Renal cortical epithelial cell (primary cell): ENCODE data around the gene SEC14L2. TPM values are rescaled to one million over a fixed set of nuclear protein-coding genes. Genes with fewer than 3 reads are reported as not detected.
A peak's percentile ranks its signal among the peaks of the same experiment; 100 is the strongest.

Experiments used
- DNase-seq: peaks from one replicate; pipeline ENCODE4 v3.0.0-alpha.2; 2011; ENCODE audit warnings: low read depth
- total RNA-seq: library from RNA; depleted of rRNA; stranded (reverse); fragments of >200 nt; gene quantifications from 2 replicates; pipeline ENCODE4 v1.2.3, GENCODE V29; 2014

The SEC14L2 gene
- total RNA-seq, result 57.3 and 97.9 TPM in 2 replicates

DNA sequence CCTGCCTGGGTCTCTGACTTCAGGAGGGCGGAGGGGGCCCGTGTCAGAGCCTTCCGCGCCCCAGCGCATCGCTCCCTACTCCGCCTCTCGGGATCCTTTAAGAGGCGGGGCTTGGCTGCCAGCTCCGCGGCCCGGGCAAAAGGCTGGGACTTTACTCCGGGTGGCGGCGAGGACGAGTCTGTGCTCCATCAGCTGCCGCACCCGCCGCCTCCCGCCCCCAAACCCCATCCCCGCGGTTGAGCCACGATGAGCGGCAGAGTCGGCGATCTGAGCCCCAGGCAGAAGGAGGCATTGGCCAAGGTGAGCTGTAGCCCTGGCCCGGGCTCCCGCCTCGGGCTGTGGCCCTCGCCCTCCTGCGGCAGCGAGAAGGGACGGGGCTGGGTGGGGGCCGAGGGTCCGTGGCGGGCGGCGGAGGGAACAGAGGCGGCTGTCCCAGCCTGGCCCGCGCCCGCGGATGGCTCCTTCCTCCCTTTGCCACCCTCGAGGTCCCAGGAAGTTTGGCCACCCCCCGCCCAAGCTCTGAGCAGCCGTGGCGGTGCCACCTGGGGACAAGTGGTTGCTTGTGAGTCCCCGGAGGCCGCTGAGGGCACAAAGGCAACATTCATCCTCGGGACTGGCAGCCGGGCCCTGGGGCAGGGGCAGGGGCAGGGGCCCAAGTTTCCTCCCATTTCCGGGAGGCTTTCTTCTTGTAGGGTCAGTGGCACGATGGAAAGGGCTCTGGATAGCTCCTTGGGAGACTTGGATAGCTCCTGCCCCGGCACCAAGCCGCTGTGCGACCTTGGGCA, at the start of gene SEC14L2:
Gene SEC14L2, plus strand, starts transcription at position 148 of the 785 bp plus-strand sequence. Its CDS starts 99 bp downstream, at position 247.
- no peak for DNase-seq

DNA sequence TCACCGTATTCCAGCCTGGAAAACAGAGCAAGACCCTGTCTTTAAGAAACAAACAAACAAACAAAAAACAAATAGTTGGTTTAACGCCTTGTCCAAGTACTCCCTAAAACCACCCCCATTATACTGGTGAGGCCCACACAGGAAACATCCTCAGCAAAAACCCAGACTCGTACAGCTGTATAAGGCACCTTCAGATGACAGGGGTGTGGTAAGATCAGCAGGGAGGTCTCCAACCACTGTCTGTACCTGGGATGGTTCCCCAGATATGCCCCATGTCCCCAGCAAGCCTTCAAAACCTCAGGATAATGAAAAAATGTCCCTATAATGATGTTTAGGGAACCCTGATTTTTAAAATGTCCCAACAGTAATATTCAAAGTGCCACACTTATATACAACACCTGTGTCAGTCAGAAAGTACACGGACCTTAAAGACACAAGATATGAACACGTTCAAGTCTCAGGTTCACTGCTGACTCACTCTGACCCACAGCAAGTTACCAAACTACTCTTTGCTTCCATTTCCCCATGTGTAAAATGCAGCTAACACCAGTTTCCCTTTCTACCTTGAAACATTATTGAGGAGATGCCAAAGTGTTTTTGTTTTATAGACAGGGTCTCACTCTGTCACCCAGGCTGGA, 49.4 kb upstream of the SEC14L2 start:
- DNase-seq, result no peak

DNA sequence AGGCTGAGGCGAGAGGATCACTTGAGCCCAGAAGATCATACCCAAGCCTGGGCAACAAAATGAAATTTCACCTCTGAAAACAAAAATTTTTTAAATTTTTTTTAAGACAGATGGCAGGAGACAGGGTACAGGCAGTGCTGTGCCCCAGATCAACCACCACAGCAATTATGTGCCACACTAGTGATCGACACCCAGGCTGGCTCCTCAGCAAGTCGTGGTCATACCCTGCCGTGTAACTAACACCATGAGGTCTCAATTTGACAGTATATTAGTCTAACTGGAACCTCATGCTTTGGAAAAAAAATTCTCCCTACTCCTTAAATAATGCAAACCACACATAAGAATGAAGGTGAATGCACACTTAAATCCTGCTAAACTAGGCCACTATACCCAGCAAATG, 48.4 kb upstream of the SEC14L2 start:
- no peak for DNase-seq

DNA sequence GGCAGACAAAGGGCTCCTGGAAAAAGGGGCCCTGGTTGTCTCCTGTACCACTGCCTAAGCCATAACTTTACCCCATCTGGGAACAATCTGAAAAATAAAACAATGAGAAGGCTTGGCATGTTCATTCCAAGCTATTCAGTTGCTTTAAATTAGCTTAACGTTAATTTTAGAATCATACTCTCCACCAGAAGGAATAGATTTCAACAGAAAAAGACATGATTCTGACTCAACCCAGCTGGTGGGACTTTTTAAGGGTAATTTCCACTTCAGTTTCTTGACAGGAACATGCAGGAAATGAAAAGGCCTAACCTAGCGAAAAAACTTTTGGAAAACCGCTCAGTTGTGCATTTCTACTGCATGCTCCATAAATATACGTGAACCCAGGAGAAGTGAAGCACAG, 48.0 kb upstream of the SEC14L2 start:
- no peak for DNase-seq

DNA sequence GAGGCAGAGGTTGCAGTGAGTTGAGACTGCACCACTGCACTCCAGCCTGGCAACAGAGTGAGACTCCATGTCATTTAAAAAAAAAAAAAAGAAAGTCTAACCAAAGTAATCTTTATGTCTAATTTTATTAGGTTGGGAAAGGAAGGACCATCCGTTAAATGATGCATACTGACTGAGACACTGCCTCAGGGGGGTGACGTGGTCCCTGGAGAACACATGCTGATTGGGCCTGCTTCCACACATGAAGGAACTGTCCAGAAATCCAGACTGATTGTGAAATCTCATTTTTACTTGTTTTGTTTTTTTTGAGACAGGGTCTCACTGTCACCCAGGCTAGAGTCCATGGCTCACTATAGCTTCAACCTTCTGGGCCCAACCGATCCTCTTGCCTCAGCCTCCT, 45.6 kb upstream of the SEC14L2 start:
- DNase-seq, result no peak

DNA sequence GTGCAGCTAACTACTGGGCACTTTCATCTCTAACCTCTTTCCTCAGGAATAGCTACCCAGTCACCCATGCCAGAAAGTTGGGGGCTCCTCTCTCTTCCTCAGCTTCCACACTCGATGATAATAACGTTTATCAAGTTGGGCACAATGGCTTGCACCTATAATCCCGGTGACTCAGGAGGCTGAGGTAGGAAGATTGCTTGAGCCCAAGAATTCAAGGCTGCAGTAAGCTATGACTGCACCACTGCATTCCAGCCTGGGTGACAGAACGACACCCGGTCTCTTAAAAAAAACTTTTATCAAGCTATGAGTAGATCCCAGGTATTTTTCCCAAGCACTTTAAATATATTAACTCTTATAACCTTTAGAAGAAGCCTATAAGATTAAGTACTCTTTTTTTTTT, 42.2 kb upstream of the SEC14L2 start:
- DNase-seq, result no peak

DNA sequence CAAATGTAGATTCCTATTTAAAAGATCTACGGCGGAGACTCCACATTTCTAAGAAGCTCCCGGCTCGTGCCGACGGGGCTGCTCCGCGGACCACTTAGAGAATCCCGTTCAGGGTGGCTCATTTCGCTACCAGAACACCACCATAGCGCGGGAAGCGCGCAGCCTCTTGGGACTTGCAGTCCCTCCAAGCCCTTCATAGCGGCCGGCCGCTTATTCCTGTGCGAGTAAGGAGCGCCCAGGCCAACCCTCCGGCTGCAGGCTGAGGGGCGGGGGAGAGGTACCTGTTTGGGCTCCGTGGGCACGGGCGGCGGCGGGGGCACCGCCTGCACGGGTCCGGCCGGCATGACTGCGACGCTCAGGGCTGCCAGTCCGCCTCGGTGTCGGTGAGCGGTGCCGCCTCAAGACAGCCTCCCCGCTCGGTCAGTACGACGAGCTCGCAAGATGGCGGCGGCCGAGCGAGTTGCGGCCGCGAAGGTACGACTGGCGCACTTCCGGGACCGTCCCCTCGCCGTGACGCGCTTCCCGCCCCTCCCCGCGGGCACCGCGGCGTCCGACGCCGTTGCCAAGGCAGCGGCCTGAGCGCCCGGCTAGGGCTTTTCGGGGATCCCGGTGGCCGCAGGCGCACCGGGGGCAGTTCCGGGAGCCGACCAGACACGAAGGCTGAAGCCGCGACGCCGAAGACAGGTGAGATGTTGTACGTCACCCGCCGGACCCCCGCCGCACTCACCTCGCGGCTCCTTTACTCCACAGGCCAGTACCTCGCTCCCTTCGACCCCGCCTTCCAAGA, 40.2 kb upstream of the SEC14L2 start, which contains the start of the genes CCDC157 and SF3A1:
Gene CCDC157, plus strand, starts transcription at position 559 of the 787 bp plus-strand sequence. CDS start 8,994 bp downstream, outside the sequence.
Gene SF3A1, minus strand, starts transcription at position 446 of the 787 bp plus-strand sequence. Its CDS starts 102 bp downstream, at position 344.
- DNase-seq, result peak; percentile 87

DNA sequence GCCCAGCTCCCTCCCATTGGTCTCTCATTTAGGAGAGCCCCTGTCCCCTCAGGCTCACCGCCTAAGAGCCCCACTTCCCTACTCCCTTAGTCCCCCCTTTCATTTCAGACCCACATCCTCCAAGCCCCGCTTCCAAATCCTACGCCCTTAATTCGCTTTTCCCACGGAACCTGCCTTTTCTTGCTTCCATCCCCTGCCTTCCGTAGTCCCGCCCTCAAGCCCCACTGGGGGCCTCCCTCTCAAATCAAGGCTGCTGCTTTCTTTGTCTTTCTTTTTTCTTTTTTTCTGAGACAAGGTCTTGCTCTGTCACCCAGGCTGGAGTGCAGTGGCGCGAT, 39.6 kb upstream of the SEC14L2 start:
- no peak for DNase-seq

GRCh38 chr22:30357650-30358215, 39.1 kb upstream of the SEC14L2 start:
- no peak for DNase-seq

GRCh38 chr22:30358541-30358940, 38.3 kb upstream of the SEC14L2 start:
- DNase-seq, result no peak

DNA sequence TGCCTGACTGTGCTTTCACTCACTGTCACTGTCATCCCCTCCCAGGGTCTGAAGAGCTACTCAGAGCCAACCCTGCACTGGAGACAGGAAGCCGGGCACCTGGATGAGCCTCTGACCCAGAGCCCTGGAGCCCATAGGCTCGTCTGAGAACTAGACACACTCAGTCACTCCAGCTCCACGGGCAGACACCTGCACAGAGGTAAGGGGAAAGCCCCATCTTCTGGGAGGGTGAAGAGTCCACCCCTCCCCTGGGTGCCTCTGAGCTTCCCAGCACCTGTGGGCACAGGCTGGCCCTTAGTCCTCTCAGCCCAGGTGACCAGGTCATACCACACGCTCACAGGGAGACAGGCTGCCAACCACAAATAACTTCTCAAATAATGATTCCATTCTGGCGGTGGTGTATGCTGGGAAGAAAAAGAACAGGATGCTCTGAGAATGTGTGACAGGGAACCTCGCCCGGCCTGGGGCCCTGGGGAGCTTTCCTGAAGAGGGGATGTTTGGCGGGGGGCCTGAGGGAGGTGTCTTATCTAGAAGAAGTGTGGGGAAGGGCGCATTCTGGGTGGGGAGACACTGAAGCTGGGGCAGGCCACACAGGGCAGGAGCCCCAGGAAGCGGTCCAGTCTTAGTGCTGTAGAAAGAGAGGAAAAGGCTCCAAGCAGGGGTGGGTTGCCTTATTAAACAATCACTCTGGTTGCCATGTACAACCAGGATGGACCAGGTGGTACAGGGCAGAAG, 34.7 kb upstream of the SEC14L2 start:
- no peak for DNase-seq

GRCh38 chr22:30362651-30363281, 34.1 kb upstream of the SEC14L2 start:
- DNase-seq, result no peak

DNA sequence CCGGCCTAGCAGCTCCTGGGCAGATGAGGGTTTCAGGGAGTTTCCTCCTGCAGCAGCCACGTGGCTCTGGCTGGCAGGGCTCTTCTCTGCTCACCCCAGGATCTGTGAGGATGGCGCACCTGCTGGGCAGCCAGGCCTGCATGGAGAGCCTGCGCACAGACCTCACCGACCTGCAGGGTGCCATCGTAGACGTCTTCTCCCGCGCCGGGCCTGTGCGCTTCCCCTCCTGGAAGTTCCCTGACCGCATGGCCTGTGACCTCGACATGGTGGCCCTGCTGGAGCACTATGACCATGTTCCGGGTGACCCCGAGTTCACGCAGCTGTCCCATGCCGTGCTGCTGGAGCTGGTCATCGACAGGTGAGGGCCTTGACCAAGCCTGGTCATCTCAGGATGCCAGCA, 30.9 kb upstream of the SEC14L2 start:
- DNase-seq, result no peak

- DNase-seq, result no peak
These were observed 28.4 kb upstream of the SEC14L2 start for GRCh38 chr22:30368420-30368819.

DNA sequence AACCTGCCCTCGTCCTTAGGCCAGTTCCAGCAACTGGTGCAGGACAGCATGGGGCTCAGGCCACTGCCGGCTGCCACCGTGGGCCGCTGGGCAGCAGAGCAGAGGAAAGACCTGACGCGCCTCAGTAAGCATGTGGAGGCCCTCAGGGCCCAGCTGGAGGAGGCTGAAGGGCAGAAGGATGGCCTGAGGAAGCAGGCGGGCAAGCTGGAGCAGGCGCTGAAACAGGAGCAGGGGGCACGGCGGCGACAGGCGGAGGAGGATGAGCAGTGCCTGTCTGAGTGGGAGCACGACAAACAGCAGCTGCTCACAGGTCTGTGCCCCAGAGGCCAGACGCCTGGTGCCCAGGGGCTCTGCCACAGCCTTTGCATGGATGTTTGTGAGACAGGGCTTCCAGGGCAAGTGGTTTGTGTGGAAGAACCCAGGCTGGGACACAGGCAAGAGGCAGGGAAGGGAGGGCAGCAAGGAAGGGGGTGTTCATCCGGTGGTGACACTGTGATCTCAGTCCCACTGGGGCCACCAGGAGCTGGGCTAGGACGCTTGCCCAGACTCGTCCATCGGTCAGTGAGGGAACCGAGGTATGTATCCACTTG, 26.1 kb upstream of the SEC14L2 start:
- DNase-seq, result no peak

DNA sequence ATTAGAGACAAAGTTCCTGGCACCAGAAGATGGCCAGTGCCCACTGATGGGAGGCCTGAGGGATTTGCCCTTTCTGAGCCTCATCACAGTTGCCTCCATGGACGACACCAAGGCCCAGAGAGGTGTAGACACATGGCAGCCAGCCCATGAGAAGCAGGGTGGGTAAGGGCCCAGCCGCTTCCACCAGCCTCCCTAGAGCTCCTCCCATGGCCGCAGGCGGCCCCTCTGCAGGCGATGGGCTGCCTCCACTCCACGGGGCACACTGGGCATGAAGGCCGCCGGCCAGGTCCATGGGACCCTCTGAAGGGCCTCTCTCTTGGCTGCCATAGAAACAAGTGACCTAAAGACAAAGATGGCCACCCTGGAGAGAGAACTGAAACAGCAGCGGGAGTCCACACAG, 25.5 kb upstream of the SEC14L2 start:
- no peak for DNase-seq

DNA sequence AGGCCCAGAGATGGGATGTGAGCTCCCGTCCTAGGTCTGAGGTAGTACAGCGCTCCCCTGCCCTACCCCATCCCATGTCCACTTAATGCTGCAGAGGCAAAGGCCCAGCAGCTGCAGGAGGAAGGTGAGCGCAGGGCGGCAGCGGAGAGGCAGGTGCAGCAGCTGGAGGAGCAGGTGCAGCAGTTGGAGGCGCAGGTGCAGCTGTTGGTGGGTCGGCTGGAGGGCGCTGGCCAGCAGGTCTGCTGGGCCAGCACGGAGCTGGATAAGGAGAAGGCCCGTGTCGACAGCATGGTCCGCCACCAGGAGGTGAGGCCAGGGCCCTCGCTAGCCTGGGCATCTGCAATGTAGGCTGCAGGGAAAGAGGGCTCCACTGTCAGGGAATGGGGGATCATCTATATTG, 24.8 kb upstream of the SEC14L2 start:
- no peak for DNase-seq

DNA sequence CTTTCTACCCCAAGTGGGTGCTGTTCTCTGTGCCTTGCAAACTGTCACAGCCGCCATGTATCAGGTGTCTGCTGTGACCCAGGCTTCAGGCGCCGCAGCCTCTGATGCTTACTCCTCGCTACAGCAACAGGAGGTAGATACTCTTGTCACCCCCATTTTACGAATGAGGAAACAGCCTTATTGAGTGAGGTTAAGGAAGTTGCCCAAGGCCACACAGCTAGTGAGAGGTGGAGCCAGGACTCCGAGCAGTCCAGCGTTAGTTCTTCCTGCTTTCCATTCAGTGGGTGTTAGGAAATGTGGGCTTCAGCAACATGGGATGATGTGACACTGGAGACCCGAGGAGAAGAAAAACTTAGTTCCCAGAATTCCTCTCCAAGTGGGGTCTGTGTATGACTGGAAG, 23.9 kb upstream of the SEC14L2 start:
- DNase-seq, result no peak

DNA sequence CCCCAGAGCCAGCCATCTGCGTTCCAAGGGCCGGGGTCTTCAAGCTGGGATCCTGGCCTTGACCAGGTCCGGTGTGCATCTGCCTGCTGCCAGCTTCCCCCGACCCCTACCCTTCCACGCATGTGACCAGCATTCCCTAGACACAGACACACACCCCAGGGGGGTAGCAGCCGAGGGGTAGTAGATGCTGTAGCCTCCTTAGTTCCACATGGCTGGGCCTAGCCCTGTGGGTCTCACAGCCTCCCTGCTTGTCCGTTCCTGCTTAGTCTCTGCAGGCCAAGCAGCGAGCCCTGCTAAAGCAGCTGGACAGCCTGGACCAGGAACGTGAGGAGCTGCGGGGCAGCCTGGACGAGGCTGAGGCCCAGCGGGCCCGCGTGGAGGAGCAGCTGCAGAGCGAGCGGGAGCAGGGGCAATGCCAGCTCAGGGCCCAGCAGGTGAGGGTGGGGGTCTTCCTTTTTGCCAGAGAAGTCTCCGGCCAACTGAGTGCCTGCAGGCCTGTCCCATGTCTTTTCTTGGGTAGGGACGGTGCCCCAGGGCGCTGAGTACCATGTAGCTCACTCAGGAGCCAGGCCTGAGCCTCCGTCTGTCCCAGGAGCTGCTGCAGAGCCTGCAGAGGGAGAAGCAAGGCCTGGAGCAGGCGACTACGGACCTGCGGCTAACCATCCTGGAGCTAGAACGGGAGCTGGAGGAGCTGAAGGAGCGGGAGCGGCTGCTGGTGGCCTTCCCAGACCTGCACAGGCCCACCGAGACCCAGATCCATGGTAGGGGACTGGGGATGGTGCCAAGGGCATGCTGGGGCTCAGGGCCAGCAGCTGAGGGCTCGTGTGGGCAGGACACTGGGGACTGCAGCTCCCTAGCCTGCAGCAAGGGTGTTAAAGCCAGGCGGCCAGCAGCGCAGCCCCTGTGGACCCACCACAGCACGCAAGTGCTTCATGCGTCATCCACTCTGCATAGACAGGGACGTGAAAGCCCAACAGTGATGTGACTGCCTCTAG, 23.2 kb upstream of the SEC14L2 start:
- DNase-seq, result no peak
